Myocyte (in vitro differentiated cells): ENCODE data around the gene KLC4. TPM values are rescaled to one million over a fixed set of nuclear protein-coding genes. Genes with fewer than 3 reads are reported as not detected.

Experiments
- DNase-seq: peaks from one replicate; pipeline ENCODE4 v3.0.0-alpha.2; 2012; ENCODE audit warnings: low read depth
- polyA plus RNA-seq: library from polyadenylated mRNA; unstranded; fragments of >200 nt; gene quantifications from one replicate; pipeline ENCODE4 v1.2.1, GENCODE V29; 2012; ENCODE audit warnings: missing spikeins
- total RNA-seq: library from RNA; depleted of rRNA; stranded (reverse); fragments of >200 nt; gene quantifications from 2 replicates; pipeline ENCODE4 v1.2.3, GENCODE V29; 2014

Gene KLC4
- total RNA-seq, result 21.0 and 23.6 TPM in 2 replicates
- polyA plus RNA-seq, result 31.8 TPM

DNA sequence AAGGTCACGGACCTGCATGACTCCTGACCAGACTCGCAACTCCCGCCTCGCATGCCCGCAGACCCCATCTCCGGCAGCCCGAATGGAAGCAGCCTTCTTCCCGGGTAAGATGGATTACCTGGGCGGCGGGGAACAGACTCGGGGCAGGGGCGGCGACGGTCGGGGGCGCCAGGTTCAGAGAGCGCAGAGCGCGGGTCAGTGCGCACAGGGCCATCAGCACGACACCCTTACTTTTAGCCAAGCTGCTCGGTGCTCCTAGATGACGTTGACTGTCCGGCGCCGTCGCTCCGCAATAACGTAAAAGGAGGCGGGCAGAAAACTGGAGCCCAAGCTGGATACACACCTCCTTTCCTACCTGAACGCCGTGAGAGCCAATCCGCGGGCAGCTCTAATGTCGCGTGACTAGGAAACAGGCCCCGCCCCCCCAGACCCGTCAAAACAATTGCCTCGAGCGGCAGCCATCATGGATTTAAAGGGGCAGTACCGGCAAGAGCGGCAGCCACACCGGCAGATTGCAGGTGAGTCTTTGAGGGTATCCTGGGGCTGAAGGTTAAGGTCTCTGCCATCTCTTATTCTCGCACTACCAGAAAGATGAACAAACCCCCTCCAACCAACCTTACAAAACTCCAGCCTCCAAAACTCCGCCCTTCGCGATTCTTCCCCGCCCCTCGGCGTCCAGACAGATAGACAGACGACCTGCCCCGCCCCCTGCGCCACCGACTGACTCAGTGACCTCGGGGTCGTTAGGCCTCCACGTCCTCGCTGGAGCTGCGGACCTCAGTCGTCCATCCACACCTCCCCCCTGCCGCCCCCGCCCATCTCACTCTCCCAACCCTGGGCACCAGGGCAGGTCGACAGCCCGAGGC is at the start of gene KLC4, which contains the start of gene MRPL2:
TSS of gene KLC4 (plus strand) at position 464 of the 866 bp plus-strand sequence. CDS start 1,705 bp downstream, outside the sequence.
TSS of gene MRPL2 (minus strand) at position 267 of the 866 bp plus-strand sequence. CDS start at position 214, 53 bp downstream.
- peak; percentile 99 for DNase-seq

DNA sequence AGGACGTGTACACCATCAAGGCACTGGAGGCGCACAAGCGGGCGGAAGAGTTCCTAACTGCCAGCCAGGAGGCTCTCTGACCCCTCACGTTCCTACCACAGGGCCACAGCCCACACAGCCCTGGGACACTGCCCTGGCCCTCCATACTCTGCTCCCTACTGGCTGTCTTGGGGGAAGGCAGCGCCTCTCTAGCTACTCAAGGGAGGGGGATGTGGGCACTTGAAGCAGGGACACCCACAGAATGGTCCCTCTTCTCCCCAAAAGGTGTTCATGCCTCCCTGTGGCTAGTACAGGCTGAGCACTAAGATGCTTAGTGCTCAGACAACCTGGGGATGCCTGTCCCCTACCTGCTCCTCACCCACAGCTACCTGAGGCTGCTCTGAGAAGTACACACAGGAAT is 48.2 kb upstream of the KLC4 start:
- no peak for DNase-seq

DNA sequence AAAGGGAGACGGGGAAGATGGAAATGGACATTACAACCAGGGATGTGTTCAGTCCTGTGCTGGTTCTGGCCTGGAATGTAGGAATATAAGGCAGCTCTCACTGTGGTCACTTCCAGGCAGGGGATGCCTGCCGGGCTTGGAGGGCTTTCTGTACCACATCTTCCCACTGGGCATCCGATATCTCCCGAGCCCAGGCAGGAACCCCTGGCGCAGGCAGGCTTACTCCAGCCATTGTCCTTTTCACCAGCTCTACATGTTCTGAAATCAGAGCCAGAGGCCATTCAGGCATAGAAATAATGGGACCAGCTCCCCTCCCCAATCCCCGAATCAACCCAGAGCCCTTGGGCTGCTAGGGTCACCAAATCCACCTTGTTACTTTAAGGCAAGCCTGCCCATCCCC is 47.1 kb upstream of the KLC4 start:
- DNase-seq, result no peak

DNA sequence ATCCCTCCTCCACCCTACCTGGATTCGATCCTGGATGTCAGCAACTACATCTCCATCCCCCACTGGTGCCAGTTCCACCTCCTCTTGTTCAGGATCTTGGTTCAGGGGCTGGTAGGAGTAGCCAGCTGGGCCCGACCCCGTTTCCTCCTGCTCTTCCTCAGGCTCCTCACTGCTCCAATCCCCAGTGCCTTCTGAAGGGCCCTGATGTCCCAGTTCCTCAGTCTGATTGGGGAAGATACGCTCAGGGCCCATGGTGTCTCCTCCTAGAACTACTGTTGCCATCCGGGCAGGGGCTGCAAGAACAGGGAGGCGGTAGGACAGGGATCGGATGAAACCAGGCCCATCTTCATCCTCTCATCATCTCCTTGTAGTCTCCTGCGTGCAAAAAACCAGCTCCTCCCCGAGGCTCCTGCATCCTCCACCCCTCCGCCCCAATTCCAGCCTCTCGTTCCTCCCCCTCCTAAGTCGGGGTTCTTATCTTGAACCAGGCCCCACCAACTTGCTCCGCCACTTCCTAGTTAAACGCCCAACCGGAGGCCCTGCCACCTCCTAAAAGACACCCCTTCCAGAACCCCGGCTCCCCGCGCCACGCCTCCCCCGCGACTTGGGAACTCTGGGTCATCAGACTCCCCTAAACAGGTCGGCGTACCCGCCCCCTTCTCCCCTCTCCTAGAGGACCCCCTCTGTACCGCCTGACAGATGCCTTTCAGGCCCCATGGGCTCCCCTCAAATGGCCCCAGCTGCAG is 46.2 kb upstream of the KLC4 start:
- no peak for DNase-seq

DNA sequence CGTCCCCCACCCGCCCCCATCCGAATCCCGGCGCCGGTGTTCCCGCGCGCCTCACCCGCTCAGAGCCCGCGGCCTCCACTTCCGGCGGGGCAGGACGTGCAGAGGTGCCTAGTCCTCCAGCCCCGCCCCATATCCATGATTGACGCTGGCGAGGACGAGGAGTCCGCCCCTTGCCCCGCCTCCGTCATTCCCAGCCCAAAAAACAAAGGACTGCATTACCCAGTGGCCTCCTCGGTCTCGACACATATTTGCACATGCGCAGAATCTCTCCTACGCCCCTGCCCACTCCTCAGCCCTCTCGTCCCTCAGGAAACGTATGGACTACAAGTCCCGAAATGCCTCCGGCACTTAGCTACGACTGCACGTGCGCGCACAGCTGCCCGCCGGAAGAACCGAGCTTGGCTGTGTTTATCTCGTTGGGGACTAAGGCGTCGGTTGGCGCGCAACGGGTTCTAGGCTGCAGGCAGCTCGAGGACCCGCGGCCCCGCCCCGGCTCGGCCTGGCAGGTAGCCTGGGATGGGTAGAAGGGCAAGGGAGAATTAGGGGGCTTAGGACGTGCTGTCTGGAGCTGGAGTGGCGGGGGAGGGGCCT is 45.5 kb upstream of the KLC4 start, which contains the start of the genes KLHDC3 and MEA1:
TSS of gene KLHDC3 (plus strand) at position 407 of the 591 bp plus-strand sequence. CDS start 2,944 bp downstream, outside the sequence.
TSS of gene MEA1 (minus strand) at position 104 of the 591 bp plus-strand sequence. CDS start 133 bp downstream, outside the sequence.
- peak; percentile 100 for DNase-seq

DNA sequence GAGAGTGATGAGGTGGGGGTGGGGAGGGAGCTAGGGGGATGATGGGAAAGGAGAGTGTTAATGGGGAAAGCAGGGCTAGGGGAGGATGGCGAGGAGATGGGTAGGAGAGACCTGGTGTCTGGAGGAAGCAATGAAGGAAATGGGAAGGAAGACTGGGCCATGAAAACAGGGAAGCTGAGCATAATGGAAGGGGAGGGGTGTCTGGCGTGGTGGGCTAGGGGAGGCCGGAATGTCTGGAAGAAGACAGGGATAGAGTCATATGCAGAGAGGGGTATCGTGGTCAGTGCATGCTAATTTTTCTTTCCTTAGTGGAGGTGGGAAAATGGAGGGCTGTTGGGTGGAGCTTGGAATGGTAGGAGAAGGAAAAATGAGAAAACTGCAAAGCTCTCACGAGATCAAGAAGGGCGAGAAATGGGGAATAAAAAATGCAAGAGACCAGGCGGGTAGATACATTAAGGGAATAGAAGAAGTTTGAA is 45.0 kb upstream of the KLC4 start:
- peak; percentile 20 for DNase-seq

DNA sequence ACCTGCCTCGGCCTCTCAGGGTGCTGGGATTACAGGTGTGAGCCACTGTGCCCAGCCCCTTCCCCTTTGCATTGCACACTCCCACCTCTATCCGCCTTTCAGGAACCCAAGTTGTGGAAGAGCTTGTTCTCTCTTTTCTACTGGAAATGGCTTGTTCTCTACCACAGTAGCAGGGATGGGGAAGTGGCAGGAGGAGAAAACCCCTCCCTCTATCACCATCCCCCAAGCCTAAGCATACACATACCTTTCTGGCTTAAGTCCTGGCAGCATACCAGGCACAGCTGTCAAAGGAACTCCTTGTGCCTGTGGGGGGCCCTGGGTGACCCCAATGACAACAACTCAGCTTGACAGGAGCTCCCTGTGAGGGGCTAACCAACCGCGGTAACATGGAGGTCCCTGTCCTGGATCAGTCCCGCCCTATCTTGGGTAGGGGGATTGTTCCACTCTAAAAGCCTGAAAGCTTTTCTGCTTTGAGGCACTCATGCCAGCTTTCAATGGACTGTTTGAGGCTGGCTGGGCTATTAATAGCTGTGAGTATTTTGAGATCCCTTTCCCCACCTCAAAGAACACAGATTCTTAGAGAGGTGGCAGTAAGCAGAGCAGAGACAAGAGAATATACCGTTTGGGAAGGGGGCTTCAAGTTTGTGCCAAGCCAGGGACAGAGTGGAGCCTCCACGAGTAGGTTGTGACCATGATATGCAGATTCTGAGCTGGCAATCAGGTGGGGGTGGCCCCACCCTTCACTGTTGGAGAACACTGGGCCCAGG is 43.1 kb upstream of the KLC4 start:
- DNase-seq, result peak; percentile 51

DNA sequence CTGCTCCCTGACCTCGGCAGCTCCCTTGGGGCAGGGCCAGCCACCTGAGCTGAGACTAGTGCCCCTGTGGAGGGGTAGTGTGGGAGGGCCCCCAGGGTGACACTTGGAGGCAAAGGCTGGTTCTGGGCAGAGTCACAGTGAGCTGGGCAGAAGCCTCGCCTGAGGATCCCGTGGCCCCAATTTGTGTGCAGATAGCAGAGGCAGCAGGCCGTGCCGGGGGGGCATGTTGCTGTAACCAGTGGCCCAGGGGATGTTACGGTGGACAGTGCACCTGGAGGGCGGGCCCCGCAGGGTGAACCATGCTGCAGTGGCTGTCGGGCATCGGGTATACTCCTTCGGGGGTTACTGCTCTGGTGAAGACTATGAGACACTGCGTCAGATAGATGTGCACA is 42.5 kb upstream of the KLC4 start:
- no peak for DNase-seq

DNA sequence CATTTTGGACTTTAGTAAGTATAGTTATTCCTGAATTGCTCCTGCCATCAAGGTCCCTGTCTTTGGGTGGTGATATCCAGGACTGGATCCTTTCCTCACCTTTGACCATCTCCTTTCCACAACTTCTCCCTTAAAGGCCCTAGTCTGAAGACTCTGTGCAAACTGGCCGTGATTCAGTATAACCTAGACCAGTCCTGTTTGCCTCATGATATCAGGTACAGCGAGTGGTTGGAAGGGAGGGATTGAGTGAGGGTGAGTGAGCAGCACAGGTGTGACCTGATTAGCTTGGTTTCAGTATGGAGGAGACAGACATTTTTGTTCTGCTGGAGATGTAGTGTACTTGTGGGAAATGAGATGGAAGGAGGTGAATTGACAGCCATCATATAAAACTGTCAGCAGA is 40.3 kb upstream of the KLC4 start:
- DNase-seq, result no peak

DNA sequence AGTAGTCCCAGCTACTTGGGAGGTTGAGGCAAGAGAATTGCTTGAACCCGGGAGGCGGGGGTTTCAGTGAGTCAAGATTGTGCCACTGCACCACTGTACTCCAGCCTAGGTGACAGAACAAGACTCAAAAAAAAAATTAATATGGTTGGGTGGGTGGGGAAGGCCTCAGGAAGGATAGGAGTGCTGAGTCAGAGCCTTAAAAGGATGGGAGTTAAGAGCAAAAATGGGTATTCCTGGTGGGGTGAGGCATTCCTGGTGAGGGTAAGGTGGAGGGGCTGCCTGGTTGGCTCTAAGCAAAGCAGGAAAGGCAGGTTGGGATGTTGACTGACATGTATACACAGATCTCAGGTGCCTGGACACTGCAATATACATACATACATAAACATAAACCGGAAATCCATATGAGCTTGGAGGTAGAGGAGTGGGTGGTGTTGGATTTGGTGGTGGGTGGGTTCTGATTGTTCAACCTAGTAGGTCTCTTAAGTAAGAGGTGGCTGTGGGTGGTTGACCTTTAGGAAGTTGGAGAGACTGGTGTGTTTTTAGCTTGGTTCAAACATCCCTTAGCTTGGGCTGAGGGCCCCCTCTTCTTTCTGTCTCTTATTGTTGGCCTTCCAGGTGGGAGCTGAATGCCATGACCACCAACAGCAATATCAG is 39.3 kb upstream of the KLC4 start:
- DNase-seq, result no peak

DNA sequence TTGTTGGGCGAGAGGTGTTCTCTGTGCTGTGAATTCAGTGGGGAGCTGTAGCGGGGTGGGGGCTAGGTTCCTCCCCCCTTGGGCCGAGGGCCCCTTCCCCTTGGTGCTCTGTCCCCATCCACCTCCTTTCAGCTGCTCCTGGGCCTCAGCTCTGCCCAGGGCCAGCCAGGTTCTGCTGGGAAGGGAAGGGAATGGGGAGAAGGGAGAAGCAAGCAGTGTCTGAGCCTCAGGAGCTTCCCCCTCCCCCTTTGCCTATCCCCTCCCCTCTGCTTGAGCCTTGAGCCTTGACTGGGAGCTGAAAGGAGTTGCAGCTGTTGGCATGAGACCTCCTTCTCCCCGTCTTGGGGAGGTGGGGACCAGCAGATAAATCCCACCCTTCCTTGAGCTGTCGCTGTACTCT is 38.6 kb upstream of the KLC4 start:
- DNase-seq, result peak; percentile 51

DNA sequence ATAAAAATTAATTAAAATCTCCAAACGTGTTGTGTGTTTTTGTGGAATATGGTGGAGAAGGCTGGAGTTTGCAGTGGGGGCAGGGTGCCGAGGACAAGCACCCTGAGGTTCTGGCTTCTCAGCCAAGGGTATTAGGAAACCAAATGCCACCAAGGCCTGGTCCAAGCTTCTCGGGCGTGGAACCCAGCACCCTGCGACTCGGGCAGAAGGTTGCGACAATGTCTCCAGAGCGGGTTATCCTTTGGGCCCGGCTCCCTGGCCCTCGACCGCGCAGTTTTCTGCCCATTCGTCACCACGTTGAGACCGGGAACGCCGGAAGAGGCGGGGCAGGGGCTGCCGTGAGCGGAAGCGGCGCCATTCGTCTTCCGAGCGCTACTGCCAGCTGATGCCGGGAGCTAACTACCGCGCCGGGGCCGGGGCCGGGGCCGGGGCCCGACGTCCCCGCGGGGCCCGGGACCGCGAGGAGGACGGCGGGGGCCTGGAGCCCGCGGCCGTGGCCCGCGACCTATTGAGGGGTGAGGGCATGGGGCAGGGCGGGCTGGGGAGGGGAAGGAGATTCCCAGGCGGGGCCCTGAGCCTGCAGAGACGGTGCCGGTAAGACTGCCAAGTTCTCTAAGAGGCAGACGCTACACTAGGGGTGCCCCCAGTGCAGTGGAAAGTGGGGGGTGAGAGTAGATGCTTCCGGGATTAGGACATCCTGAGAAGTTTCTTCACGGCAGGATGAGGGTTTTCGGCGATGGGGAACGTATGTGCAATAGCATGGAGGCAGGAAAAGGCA is 38.0 kb upstream of the KLC4 start, which contains the start of gene RRP36:
TSS of gene RRP36 (plus strand) at position 354 of the 778 bp plus-strand sequence. CDS start at position 386, 32 bp downstream.
- DNase-seq, result peak; percentile 83

DNA sequence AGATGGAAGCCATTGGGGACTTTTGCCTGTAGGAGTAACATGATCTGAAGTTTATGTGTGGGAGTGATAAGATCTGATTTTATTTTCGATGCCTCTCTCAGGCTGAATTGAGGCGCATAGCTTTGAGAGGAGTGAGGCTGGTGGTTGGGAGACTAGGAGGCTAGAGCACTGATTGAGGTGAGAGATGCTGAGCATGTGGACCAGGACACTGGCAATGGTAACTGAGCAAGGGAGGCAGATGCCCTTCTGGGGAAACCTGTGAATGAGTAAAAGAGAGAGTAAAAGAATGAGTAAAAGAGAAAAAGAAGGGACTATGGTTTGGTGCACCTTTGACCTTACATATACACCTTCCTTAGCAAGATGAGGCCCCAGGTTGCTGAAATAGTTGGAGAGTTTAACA is 35.0 kb upstream of the KLC4 start:
- no peak for DNase-seq

DNA sequence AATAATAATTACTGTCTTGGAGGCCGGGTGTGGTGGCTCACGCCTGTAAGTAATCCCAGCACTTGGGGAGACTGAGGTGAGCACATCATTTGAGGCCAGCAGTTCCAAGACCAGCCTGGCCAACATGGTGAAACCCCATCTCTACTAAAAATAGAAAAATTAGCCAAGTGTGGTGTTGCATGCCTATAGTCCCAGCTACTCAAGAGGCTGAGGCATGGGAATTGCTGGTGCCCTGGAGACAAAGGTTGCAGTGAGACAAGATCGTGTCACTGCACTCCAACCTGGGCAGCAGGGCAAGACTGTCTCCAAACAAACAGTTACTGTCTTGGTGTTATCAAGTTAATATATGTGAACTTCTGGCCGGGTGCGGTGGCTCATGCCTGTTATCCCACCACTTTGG is 33.1 kb upstream of the KLC4 start:
- DNase-seq, result peak; percentile 44

DNA sequence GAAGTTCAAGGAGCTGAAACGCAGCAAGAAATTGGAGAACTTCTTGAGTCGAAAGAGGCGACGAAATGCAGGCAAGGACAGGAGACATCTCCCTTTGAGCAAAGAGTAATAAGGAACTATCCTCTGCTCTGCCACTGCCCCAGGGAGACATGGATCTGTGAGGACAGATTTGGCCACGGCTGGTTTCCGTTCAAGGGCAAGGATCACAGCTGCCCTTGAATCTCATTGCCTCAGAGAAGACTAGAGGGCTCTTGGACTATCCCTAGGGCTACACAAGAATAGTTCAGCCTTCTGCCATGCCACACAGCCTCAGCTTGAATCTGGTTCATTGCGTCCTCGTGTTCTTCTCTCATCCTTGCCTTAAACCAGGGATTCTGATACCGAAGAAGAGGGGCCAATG is 30.3 kb upstream of the KLC4 start:
- DNase-seq, result peak; percentile 12

DNA sequence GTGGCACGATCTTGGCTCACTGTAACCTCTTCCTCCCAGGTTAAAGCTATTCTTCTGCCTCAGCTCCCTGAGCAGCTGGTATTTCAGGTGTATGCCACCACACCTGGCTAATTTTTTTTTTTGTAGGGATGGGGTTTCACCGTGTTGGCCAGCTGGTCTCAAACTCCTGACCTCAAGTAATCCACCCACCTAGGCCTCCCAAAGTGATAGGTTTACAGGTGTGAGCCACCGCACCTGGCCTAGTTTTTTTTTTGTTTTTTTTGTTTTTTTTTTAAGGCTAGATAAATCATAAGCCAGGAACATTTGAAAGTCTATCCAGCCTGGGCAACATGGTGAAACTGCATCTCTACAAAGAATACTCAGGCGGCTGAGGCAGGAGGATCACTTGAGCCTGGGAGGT is 27.1 kb upstream of the KLC4 start:
- no peak for DNase-seq

DNA sequence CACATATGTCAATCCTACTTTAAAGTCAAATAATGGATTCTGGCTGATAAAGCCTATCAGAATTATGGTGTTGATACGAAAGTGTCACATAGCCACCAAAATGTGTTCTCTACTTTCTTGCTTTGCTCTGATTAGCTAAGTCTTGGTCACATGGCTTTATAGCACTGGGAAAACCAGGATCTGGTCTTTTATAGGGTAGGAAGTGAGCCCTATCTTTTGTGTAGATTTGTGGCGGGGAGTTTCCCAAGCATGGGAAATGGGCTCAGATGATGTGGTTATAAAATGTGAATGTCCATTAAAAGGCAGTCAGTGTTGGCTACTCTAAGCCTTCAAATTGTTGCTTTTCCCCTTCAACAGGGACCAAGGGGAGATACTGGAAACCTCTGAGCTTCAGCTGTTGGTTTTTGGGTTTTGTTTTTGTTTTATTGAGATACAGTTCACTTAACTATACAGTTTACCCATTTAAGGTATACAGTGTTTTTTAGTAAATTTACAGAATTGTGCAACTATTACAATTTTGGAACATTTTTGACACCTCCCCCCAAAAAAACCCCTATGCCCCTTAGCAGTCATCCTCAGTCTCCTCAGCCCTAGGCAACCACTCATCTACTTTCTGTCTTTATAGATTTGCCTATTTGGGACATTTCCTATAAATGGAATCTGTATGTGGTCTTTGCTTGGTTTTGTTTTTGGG is 25.8 kb upstream of the KLC4 start:
- no peak for DNase-seq

DNA sequence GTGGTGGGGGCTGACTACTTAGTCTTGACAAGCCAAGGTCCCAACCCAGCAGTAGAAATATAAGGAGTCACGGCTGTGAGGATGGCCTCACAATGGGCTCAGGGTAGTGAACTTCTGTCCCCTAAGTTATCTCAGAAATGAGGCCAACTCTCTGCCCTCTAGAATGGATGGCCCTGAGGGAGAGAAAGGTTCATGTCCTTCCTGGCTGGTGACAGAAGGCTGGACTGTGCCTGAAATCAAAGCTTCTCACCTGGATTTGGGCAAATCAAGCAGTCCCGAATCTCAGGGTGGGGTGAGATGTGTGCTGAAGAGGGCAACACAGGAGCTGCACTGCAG is 25.3 kb upstream of the KLC4 start:
- DNase-seq, result no peak
